ENCODE measurements around the gene KY.

KY gene, protein sequence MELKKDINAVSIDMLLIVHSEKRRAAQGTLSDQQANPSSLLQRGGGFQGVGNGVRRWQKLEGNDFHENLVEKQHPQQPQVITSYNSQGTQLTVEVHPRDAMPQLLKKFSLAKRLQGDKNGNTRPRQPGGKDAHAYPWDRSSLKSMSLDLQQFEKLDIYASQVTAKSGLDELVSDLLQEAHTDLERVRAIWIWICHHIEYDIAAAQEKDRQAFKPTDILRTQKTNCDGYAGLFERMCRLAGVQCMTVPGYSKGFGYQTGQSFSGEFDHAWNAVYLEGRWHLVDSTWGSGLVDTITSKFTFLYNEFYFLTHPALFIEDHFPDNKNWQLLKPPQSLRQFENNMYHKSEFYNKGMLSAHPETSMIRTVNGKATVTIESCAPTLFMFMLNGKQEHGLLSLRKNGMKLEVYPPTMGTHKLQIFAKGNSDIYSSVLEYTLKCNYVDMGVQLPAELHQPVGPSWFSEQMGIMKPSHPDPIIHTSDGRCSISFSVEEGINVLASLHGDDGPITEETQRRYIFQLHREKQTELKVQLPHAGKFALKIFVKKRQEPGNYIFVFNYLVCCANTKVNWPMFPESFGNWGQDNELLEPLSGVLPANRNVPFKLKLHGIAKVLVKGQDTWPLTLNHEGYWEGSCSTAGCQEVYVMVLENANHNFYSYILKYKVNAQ

GRCh38 chr3:134650431-134651346 lies at the start of gene KY:
TSS of gene KY (minus strand) at chr3:134651022. CDS start at chr3:134650960, 62 bp downstream.
- Histone ChIP-seq H3F3A (ENCODE audit: control insufficient read depth, insufficient read depth) (no peaks in the 10 kb centered on the region), H3K4me2 (ENCODE audit: low read length) (no peak within 1 kb of the TSS), H4K20me1 (ENCODE audit: control insufficient read depth, insufficient read depth, low read depth, low read length) (no peaks in the 10 kb centered on the region), H3K4me3 (ENCODE audit: low read length) (no peak within 1 kb of the TSS), H3K36me3 (ENCODE audit: control insufficient read depth, low read length) (no peaks in the 10 kb centered on the region), H3K79me2 (ENCODE audit: control insufficient read depth, low read length) (no peaks in the 10 kb centered on the region), H3K9me2 (replicated peaks; ENCODE audit: control insufficient read depth, low read length) (no peaks in the 10 kb centered on the region), H3K27me3 (ENCODE audit: control insufficient read depth, low read length) (no peaks in the 10 kb centered on the region), H3K9me3 (ENCODE audit: control insufficient read depth, insufficient read depth, low read length) (no peaks in the 10 kb centered on the region), H3K27ac (ENCODE audit: low read depth, low read length) (no peak within 1 kb of the TSS), H3K4me1 (ENCODE audit: control insufficient read depth, low read length) (no peaks in the 10 kb centered on the region)
- no peak for TF ChIP-seq EZH2phosphoT487 (IDR thresholded peaks at IDR 0.05; ENCODE audit: borderline replicate concordance, low read length)
- TF ChIP-seq, protein P1, sequence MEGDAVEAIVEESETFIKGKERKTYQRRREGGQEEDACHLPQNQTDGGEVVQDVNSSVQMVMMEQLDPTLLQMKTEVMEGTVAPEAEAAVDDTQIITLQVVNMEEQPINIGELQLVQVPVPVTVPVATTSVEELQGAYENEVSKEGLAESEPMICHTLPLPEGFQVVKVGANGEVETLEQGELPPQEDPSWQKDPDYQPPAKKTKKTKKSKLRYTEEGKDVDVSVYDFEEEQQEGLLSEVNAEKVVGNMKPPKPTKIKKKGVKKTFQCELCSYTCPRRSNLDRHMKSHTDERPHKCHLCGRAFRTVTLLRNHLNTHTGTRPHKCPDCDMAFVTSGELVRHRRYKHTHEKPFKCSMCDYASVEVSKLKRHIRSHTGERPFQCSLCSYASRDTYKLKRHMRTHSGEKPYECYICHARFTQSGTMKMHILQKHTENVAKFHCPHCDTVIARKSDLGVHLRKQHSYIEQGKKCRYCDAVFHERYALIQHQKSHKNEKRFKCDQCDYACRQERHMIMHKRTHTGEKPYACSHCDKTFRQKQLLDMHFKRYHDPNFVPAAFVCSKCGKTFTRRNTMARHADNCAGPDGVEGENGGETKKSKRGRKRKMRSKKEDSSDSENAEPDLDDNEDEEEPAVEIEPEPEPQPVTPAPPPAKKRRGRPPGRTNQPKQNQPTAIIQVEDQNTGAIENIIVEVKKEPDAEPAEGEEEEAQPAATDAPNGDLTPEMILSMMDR (IDR thresholded peaks at IDR 0.05; ENCODE audit: low read depth, low read length, poor library complexity, severe bottlenecking): no peak

DNA sequence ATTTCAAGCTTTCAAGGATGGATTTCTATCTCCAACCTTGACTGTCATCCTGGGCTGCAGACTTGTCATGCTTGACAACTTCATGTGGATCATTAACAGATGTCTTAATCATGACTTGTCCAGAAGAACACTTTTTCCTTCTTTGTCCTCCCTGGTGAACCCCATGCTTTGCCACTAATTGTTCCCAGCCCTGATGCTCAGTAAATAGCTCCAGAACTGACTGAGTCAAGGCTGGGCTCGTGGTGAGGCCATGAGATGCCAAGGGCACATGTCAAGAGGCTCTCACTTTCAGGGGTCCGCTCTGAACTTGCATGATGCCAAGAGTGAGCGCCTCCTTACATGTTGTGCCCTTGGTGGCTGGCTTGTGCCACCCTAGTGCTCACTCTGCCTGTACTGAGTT lies 48.9 kb upstream of the KY start:
- H3K27ac ChIP-seq (ENCODE audit: low read depth, low read length): no peak overlapping the region
- H3K79me2 ChIP-seq (ENCODE audit: control insufficient read depth, low read length): no peaks in the 10 kb centered on the region
- TF ChIP-seq, protein P1 (IDR thresholded peaks at IDR 0.05; ENCODE audit: low read depth, low read length, poor library complexity, severe bottlenecking): no peak
- TF ChIP-seq EZH2phosphoT487 (IDR thresholded peaks at IDR 0.05; ENCODE audit: borderline replicate concordance, low read length): no peak
- H3K4me1 ChIP-seq (ENCODE audit: control insufficient read depth, low read length): no peaks in the 10 kb centered on the region
- H3K4me3 ChIP-seq (ENCODE audit: low read length): no peak overlapping the region
- H3K9me3 ChIP-seq (ENCODE audit: control insufficient read depth, insufficient read depth, low read length): no peaks in the 10 kb centered on the region
- H3K4me2 ChIP-seq (ENCODE audit: low read length): no peak overlapping the region
- H4K20me1 ChIP-seq (ENCODE audit: control insufficient read depth, insufficient read depth, low read depth, low read length): no peaks in the 10 kb centered on the region
- no peaks in the 10 kb centered on the region for H3K27me3 ChIP-seq (ENCODE audit: control insufficient read depth, low read length)
- no peaks in the 10 kb centered on the region for H3K9me2 ChIP-seq (replicated peaks; ENCODE audit: control insufficient read depth, low read length)
- no peaks in the 10 kb centered on the region for H3F3A ChIP-seq (ENCODE audit: control insufficient read depth, insufficient read depth)
- H3K36me3 ChIP-seq (ENCODE audit: control insufficient read depth, low read length): no peaks in the 10 kb centered on the region

DNA sequence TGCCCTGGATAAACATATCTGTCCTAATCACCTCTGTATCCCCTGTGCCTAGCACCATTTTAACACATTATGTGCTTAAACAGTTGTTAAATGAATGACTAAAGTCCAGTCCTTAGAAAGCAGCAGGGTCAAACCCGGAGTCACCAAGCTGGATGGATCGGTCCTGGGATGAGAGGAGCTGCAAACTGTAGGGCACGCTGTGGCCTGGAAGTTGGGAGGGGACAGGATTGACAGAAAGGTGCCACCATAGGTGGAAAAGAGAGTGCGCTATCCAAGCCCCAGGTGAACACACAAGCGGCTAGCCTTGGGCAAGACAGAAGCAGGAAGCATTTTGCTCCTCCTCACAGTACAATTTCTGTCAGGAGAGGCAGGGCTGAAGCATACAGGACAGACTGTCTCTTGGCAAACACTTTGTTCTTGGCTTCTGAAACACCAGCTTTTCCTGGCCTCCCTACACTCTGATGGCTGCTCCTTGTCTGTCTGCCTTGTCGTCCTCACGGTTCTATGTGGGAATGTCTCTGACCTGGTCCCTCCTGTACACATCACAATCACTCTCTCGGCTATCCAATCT lies 48.4 kb upstream of the KY start:
- Histone ChIP-seq H3K27me3 (ENCODE audit: control insufficient read depth, low read length) (no peaks in the 10 kb centered on the region), H4K20me1 (ENCODE audit: control insufficient read depth, insufficient read depth, low read depth, low read length) (no peaks in the 10 kb centered on the region), H3F3A (ENCODE audit: control insufficient read depth, insufficient read depth) (no peaks in the 10 kb centered on the region), H3K36me3 (ENCODE audit: control insufficient read depth, low read length) (no peaks in the 10 kb centered on the region), H3K4me3 (ENCODE audit: low read length) (no peak overlapping the region), H3K4me2 (ENCODE audit: low read length) (no peak overlapping the region), H3K27ac (ENCODE audit: low read depth, low read length) (no peak overlapping the region), H3K9me2 (replicated peaks; ENCODE audit: control insufficient read depth, low read length) (no peaks in the 10 kb centered on the region), H3K9me3 (ENCODE audit: control insufficient read depth, insufficient read depth, low read length) (no peaks in the 10 kb centered on the region), H3K4me1 (ENCODE audit: control insufficient read depth, low read length) (no peaks in the 10 kb centered on the region), H3K79me2 (ENCODE audit: control insufficient read depth, low read length) (no peaks in the 10 kb centered on the region)
- TF ChIP-seq, protein P1 (IDR thresholded peaks at IDR 0.05; ENCODE audit: low read depth, low read length, poor library complexity, severe bottlenecking): no peak
- no peak for TF ChIP-seq EZH2phosphoT487 (IDR thresholded peaks at IDR 0.05; ENCODE audit: borderline replicate concordance, low read length)

Data from DOHH2 (cell line).